HepG2 (cell line): ENCODE data around the gene TBX21. TPM values are rescaled to one million over a fixed set of nuclear protein-coding genes. Genes with fewer than 3 reads are reported as not detected.

ENCODE experiments used
- ATF7 ChIP-seq, 2 experiments: fragments of 450-650 bp in 1 of 2; sonication (generic) in 1 of 2; formaldehyde crosslinking in 1 of 2; IDR thresholded peaks; 2 replicates each; pipeline versions ENCODE4 v1.4.0 to v1.6.1; 2016 to 2020; ENCODE audit warnings: antibody characterized with exemption in 1 of 2, mild to moderate bottlenecking in 1 of 2, missing genetic modification reagents in 1 of 2
- CEBPG ChIP-seq: IDR thresholded peaks from 2 replicates; pipeline ENCODE4 v1.6.1; 2016
- FOXA1 ChIP-seq, 2 experiments: fragments of 450-650 bp in 1 of 2; sonication (generic) in 1 of 2; formaldehyde crosslinking in 1 of 2; IDR thresholded peaks; 2 replicates each; pipeline versions ENCODE4 v1.4.0 to v1.6.1; 2016 to 2020; ENCODE audit warnings: missing genetic modification reagents in 1 of 2
- FOXC1 ChIP-seq: sonication (generic); formaldehyde crosslinking; IDR thresholded peaks from 2 replicates; pipeline ENCODE4 v1.8.0; 2022; ENCODE audit warnings: mild to moderate bottlenecking, missing genetic modification reagents, borderline replicate concordance
- JDP2 ChIP-seq: sonication (generic); formaldehyde crosslinking; IDR thresholded peaks from 2 replicates; pipeline ENCODE4 v1.8.1; 2022; ENCODE audit warnings: missing genetic modification reagents, borderline replicate concordance
- PHF20 ChIP-seq: sonication (generic); formaldehyde crosslinking; IDR thresholded peaks from 2 replicates; pipeline ENCODE4 v1.5.0; 2020; ENCODE audit warnings: mild to moderate bottlenecking, missing genetic modification reagents
- ZMAT3 ChIP-seq: sonication (generic); formaldehyde crosslinking; conservative IDR thresholded peaks from 2 replicates; pipeline ENCODE4 v1.7.0; 2021; ENCODE audit warnings: missing genetic modification reagents
- ZNF337 ChIP-seq: sonication (generic); formaldehyde crosslinking; IDR thresholded peaks from 2 replicates; pipeline ENCODE4 v1.5.1; 2020; ENCODE audit warnings: missing genetic modification reagents, low read depth, mild to moderate bottlenecking, borderline replicate concordance
- polyA plus RNA-seq, 8 experiments: library from polyadenylated mRNA; depleted of rRNA in 3 of 8; stranded (reverse) in 7 of 8; unstranded in 1 of 8; fragments of >200 nt; fragmentation: Illumina TruSeq in 4 of 8; extraction: Trizol in 4 of 8; gene quantifications; 2 replicates each; pipeline versions ENCODE4 v1.2.1 to v1.2.3, GENCODE V29; 2011 to 2016; ENCODE audit warnings: low read depth in 4 of 8, missing spikeins in 1 of 8, mixed read lengths in 1 of 8; ENCODE audit not compliant: insufficient read depth in 1 of 8
- total RNA-seq, 5 experiments: library from RNA; depleted of rRNA; stranded (reverse); fragments of >200 nt; fragmentation: Illumina TruSeq; extraction: Trizol; gene quantifications; 2 replicates each; pipeline ENCODE4 v1.2.3, GENCODE V29; 2016; ENCODE audit warnings: low read depth in 1 of 5
- TF ChIP-seq, protein P1 (sequence below), 2 experiments: fragments of 450-650 bp in 1 of 2; sonication (generic) in 1 of 2; formaldehyde crosslinking in 1 of 2; IDR thresholded peaks; 2 replicates each; pipeline versions ENCODE4 v1.6.1 to v1.8.0; 2016 to 2022; ENCODE audit warnings: antibody characterized with exemption in 1 of 2, mild to moderate bottlenecking in 1 of 2, missing genetic modification reagents in 1 of 2
- TF ChIP-seq, protein P2 (sequence below): sonication (generic); formaldehyde crosslinking; IDR thresholded peaks from 2 replicates; pipeline ENCODE4 v1.5.0; 2020; ENCODE audit warnings: mild to moderate bottlenecking, missing genetic modification reagents, moderate library complexity
- TF ChIP-seq, protein P3 (sequence below): sonication (generic); formaldehyde crosslinking; IDR thresholded peaks from 2 replicates; pipeline ENCODE4 v1.4.0; 2020; ENCODE audit warnings: missing genetic modification reagents
- TF ChIP-seq, protein P4 (sequence below): sonication (generic); formaldehyde crosslinking; IDR thresholded peaks from 2 replicates; pipeline ENCODE4 v1.8.1; 2023; ENCODE audit warnings: mild to moderate bottlenecking, missing genetic modification reagents

The TBX21 gene
- total and polyA plus RNA-seq, 2 of the 13 experiments (the other 11 are each of a cell fraction or from before 2014, with no cell fraction given), result not detected

DNA sequence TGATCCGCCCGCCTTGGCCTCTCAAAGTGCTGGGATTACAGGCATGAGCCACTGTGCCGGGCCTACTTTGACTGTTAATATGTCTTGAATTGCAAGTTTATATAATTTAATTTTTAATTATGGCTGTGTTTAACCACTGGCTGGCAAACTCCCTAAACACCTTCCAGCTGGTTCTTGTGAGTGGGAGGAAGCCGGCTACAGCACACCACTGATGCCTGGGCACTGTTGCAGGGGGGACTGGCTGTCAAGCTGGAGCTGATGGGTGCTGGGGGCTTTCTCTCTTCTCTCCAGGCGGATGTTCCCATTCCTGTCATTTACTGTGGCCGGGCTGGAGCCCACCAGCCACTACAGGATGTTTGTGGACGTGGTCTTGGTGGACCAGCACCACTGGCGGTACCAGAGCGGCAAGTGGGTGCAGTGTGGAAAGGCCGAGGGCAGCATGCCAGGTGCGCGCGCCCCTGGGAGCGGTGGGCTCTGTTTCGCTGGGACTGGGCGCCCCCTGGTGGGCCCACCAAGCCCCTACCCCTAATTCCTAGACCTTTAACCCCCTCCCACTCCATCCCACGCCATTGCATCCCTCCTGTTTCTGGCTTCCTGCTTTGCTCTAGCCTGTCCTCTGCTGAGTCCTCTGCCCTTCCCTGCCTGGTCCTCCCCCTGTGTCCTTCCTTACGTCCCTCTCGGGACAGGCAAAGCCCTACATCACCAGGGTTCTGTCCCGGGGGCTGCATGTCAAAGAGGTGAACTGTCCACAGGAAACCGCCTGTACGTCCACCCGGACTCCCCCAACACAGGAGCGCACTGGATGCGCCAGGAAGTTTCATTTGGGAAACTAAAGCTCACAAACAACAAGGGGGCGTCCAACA is 9.5 kb downstream of the TBX21 start (continued):
- TF ChIP-seq, protein P1, sequence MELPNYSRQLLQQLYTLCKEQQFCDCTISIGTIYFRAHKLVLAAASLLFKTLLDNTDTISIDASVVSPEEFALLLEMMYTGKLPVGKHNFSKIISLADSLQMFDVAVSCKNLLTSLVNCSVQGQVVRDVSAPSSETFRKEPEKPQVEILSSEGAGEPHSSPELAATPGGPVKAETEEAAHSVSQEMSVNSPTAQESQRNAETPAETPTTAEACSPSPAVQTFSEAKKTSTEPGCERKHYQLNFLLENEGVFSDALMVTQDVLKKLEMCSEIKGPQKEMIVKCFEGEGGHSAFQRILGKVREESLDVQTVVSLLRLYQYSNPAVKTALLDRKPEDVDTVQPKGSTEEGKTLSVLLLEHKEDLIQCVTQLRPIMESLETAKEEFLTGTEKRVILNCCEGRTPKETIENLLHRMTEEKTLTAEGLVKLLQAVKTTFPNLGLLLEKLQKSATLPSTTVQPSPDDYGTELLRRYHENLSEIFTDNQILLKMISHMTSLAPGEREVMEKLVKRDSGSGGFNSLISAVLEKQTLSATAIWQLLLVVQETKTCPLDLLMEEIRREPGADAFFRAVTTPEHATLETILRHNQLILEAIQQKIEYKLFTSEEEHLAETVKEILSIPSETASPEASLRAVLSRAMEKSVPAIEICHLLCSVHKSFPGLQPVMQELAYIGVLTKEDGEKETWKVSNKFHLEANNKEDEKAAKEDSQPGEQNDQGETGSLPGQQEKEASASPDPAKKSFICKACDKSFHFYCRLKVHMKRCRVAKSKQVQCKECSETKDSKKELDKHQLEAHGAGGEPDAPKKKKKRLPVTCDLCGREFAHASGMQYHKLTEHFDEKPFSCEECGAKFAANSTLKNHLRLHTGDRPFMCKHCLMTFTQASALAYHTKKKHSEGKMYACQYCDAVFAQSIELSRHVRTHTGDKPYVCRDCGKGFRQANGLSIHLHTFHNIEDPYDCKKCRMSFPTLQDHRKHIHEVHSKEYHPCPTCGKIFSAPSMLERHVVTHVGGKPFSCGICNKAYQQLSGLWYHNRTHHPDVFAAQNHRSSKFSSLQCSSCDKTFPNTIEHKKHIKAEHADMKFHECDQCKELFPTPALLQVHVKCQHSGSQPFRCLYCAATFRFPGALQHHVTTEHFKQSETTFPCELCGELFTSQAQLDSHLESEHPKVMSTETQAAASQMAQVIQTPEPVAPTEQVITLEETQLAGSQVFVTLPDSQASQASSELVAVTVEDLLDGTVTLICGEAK (IDR thresholded peaks at IDR 0.05), result no peak
- TF ChIP-seq, protein P1 (CRISPR knock-in tag; IDR thresholded peaks at IDR 0.05), result no peak
- TF ChIP-seq ZNF337 (CRISPR knock-in tag), result no peak
- TF ChIP-seq FOXC1 (CRISPR knock-in tag), result 0 out of 2 replicates have a peak, but pooled peaks have one; percentile 49
- 0 out of 2 replicates have a peak, but pooled peaks have one; percentile 35 for TF ChIP-seq ZMAT3 (CRISPR knock-in tag)
- TF ChIP-seq PHF20, result no peak
- no peak for TF ChIP-seq FOXA1 (IDR thresholded peaks at IDR 0.05)
- TF ChIP-seq FOXA1 (CRISPR knock-in tag; IDR thresholded peaks at IDR 0.05), result no peak
- TF ChIP-seq ATF7 (IDR thresholded peaks at IDR 0.05), result no peak
- no peak for TF ChIP-seq ATF7 (CRISPR knock-in tag; IDR thresholded peaks at IDR 0.05)
- TF ChIP-seq, protein P2, sequence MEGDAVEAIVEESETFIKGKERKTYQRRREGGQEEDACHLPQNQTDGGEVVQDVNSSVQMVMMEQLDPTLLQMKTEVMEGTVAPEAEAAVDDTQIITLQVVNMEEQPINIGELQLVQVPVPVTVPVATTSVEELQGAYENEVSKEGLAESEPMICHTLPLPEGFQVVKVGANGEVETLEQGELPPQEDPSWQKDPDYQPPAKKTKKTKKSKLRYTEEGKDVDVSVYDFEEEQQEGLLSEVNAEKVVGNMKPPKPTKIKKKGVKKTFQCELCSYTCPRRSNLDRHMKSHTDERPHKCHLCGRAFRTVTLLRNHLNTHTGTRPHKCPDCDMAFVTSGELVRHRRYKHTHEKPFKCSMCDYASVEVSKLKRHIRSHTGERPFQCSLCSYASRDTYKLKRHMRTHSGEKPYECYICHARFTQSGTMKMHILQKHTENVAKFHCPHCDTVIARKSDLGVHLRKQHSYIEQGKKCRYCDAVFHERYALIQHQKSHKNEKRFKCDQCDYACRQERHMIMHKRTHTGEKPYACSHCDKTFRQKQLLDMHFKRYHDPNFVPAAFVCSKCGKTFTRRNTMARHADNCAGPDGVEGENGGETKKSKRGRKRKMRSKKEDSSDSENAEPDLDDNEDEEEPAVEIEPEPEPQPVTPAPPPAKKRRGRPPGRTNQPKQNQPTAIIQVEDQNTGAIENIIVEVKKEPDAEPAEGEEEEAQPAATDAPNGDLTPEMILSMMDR (CRISPR knock-in tag), result peak; percentile 90
- TF ChIP-seq, protein P3, sequence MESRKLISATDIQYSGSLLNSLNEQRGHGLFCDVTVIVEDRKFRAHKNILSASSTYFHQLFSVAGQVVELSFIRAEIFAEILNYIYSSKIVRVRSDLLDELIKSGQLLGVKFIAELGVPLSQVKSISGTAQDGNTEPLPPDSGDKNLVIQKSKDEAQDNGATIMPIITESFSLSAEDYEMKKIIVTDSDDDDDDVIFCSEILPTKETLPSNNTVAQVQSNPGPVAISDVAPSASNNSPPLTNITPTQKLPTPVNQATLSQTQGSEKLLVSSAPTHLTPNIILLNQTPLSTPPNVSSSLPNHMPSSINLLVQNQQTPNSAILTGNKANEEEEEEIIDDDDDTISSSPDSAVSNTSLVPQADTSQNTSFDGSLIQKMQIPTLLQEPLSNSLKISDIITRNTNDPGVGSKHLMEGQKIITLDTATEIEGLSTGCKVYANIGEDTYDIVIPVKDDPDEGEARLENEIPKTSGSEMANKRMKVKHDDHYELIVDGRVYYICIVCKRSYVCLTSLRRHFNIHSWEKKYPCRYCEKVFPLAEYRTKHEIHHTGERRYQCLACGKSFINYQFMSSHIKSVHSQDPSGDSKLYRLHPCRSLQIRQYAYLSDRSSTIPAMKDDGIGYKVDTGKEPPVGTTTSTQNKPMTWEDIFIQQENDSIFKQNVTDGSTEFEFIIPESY (CRISPR knock-in tag), result no peak
- TF ChIP-seq JDP2, result no peak
- TF ChIP-seq, protein P4, sequence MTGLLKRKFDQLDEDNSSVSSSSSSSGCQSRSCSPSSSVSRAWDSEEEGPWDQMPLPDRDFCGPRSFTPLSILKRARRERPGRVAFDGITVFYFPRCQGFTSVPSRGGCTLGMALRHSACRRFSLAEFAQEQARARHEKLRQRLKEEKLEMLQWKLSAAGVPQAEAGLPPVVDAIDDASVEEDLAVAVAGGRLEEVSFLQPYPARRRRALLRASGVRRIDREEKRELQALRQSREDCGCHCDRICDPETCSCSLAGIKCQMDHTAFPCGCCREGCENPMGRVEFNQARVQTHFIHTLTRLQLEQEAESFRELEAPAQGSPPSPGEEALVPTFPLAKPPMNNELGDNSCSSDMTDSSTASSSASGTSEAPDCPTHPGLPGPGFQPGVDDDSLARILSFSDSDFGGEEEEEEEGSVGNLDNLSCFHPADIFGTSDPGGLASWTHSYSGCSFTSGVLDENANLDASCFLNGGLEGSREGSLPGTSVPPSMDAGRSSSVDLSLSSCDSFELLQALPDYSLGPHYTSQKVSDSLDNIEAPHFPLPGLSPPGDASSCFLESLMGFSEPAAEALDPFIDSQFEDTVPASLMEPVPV (CRISPR knock-in tag), result no peak
- no peak for TF ChIP-seq CEBPG (CRISPR knock-in tag)
